HCT116 (cell line): ENCODE results near the gene ARSB. TPM values are rescaled to one million over a fixed set of nuclear protein-coding genes. Genes with fewer than 3 reads are reported as not detected.

Experiments used
- ATAC-seq: fragments of 200-7000 bp; cut with Tn5 transposase; 2 replicates; pipeline ENCODE4 v1.9.1; 2020; ENCODE audit warnings: mild to moderate bottlenecking, moderate library complexity
- BruUV-seq: library from RNA; stranded (reverse); fragments of 400-500 nt; replicated peaks from 2 replicates; lab custom pipeline; 2021; lab: Mats Ljungman, UMichigan
- CTCF ChIA-PET: fragments of 300-600 bp; sonication (Branson Sonifier 250); formaldehyde crosslinking; loops from one replicate; lab custom pipeline; 2021; ENCODE audit warnings: antibody characterized with exemption; lab: Charles Lee
- POLR2A ChIA-PET: fragments of 300-600, 350-600 bp; sonication (Branson Sonifier 250); formaldehyde crosslinking; loops from one replicate; lab custom pipeline; 2021; ENCODE audit warnings: antibody characterized with exemption; lab: Charles Lee
- RAD21 ChIA-PET, 2 experiments: fragments of 300-600 bp; sonication (Branson Sonifier 250); formaldehyde crosslinking; loops; one replicate each; lab custom pipeline; 2023; ENCODE audit warnings: low total read pairs in 2 of 2; ENCODE audit not compliant: uncharacterized antibody in 2 of 2, unreplicated experiment in 2 of 2, low non-redundant PET in 1 of 2; lab: Charles Lee
- DNase-seq: peaks from one replicate; pipeline ENCODE4 v3.0.0-alpha.2; 2010; ENCODE audit warnings: low read depth, low spot score
- H2AFZ ChIP-seq: fragments of 200-600 bp; shearing (Covaris generic), sonication (generic); 2 replicates; pipeline ENCODE4 v1.6.1; 2017; ENCODE audit warnings: low read depth, mixed run types, mixed read lengths, antibody characterized with exemption, low read length; ENCODE audit not compliant: poor library complexity, severe bottlenecking
- H3K27ac ChIP-seq: 2 replicates; pipeline ENCODE4 v1.5.1; 2012; ENCODE audit warnings: low read depth, low read length
- H3K27me3 ChIP-seq: fragments of 200-600 bp; sonication (generic); 2 replicates; pipeline ENCODE4 v1.6.1; 2016; ENCODE audit warnings: mixed run types, low read length, mixed read lengths; ENCODE audit not compliant: insufficient read depth
- H3K36me3 ChIP-seq, 2 experiments: fragments of 200-500 bp in 1 of 2; fragments of 200-600 bp in 1 of 2; sonication (Bioruptor generic) in 1 of 2; sonication (generic) in 1 of 2; 2 replicates each; pipeline versions ENCODE4 v1.5.1 to v1.6.1; 2014 to 2016; ENCODE audit warnings: low read length in 2 of 2, inconsistent platforms in 1 of 2, mixed read lengths in 1 of 2, mixed run types in 1 of 2; ENCODE audit not compliant: insufficient read depth in 2 of 2, control insufficient read depth in 1 of 2
- H3K4me1 ChIP-seq, 2 experiments: fragments of 200-600 bp in 1 of 2; sonication (generic) in 1 of 2; 2 replicates each; pipeline versions ENCODE4 v1.5.1 to v1.6.1; 2012 to 2017; ENCODE audit warnings: low read length in 2 of 2, inconsistent platforms in 1 of 2, mild to moderate bottlenecking in 1 of 2, mixed read lengths in 1 of 2, mixed run types in 1 of 2, moderate library complexity in 1 of 2; ENCODE audit not compliant: insufficient read depth in 2 of 2, control insufficient read depth in 1 of 2
- H3K4me2 ChIP-seq: fragments of 200-600 bp; sonication (generic); 2 replicates; pipeline ENCODE4 v1.6.1; 2017; ENCODE audit warnings: mixed run types, low read length, mixed read lengths
- H3K4me3 ChIP-seq, 2 experiments: fragments of 200-600 bp in 1 of 2; sonication (generic) in 1 of 2; replicated peaks in 1 of 2; 2 replicates each; pipeline ENCODE4 v1.5.1; 2011 to 2016; ENCODE audit warnings: low read length in 2 of 2, control low read depth in 1 of 2, low read depth in 1 of 2, mild to moderate bottlenecking in 1 of 2, mixed read lengths in 1 of 2, mixed run types in 1 of 2
- H3K79me2 ChIP-seq: fragments of 200-600 bp; sonication (generic); 2 replicates; pipeline ENCODE4 v1.6.1; 2017; ENCODE audit warnings: mild to moderate bottlenecking, mixed run types, low read length, moderate library complexity, mixed read lengths; ENCODE audit not compliant: insufficient read depth
- H3K9ac ChIP-seq: fragments of 200-600 bp; sonication (generic); 2 replicates; pipeline ENCODE4 v1.6.1; 2016; ENCODE audit warnings: low read length, mixed read lengths
- H3K9me2 ChIP-seq: fragments of 200-600 bp; sonication (generic), shearing (Covaris generic); 2 replicates; pipeline ENCODE4 v1.6.1; 2017; ENCODE audit warnings: mixed run types, mild to moderate bottlenecking, moderate library complexity; ENCODE audit not compliant: insufficient read depth
- H3K9me3 ChIP-seq, 2 experiments: fragments of 200-500 bp in 1 of 2; fragments of 200-600 bp in 1 of 2; sonication (Bioruptor generic) in 1 of 2; sonication (generic) in 1 of 2; 2 replicates each; pipeline ENCODE4 v1.6.1; 2014 to 2017; ENCODE audit warnings: low read length in 2 of 2, mixed read lengths in 2 of 2, inconsistent platforms in 1 of 2, low read depth in 1 of 2, mild to moderate bottlenecking in 1 of 2, mixed run types in 1 of 2, moderate library complexity in 1 of 2; ENCODE audit not compliant: control insufficient read depth in 1 of 2, insufficient read depth in 1 of 2
- H4K20me1 ChIP-seq: fragments of 200-600 bp; sonication (generic), shearing (Covaris generic); 2 replicates; pipeline ENCODE4 v1.6.1; 2017; ENCODE audit warnings: mixed run types, mild to moderate bottlenecking, moderate library complexity; ENCODE audit not compliant: insufficient read depth
- CBX3 ChIP-seq: IDR thresholded peaks from 2 replicates; pipeline ENCODE4 v1.6.1; 2012; ENCODE audit warnings: low read depth
- EGR1 ChIP-seq: IDR thresholded peaks from 2 replicates; pipeline ENCODE4 v1.6.1; 2012; ENCODE audit warnings: low read depth
- EZH2phosphoT487 ChIP-seq: fragments of 200-600 bp; IDR thresholded peaks from 2 replicates; pipeline ENCODE4 v1.6.1; 2018; ENCODE audit warnings: antibody characterized with exemption, borderline replicate concordance
- FOSL1 ChIP-seq: IDR thresholded peaks from 2 replicates; pipeline ENCODE4 v1.6.1; 2012; ENCODE audit warnings: low read depth
- RAD21 ChIP-seq: IDR thresholded peaks from 2 replicates; pipeline ENCODE4 v1.6.1; 2012; ENCODE audit warnings: low read depth, mild to moderate bottlenecking
- SIN3A ChIP-seq: IDR thresholded peaks from 2 replicates; pipeline ENCODE4 v1.6.1; 2012; ENCODE audit warnings: low read depth
- ZNF274 ChIP-seq: fragments of 200-500 bp; sonication (Bioruptor generic); IDR thresholded peaks from 2 replicates; pipeline ENCODE4 v1.6.1; 2014; ENCODE audit warnings: mild to moderate bottlenecking, low read depth, low read length, inconsistent platforms
- intact Hi-C: fragments of 100-400 bp; cut with micrococcal nuclease; formaldehyde crosslinking; loops from 2 replicates; pipeline ENCODE4 v1.10.0; 2022
- total RNA-seq: library from RNA; stranded (reverse); gene quantifications from one replicate; pipeline ENCODE4 v1.2.1, GENCODE V29; 2021; ENCODE audit not compliant: unreplicated experiment
- TF ChIP-seq, protein P1 (sequence below): IDR thresholded peaks from 2 replicates; pipeline ENCODE4 v1.6.1; 2011; ENCODE audit warnings: mild to moderate bottlenecking, low read length, moderate library complexity; ENCODE audit not compliant: insufficient replicate concordance; ENCODE audit errors: extremely low read depth
- TF ChIP-seq, protein P2 (sequence below), 3 experiments: fragments of 200-600 bp in 1 of 3; sonication (generic) in 1 of 3; IDR thresholded peaks in 2 of 3; conservative IDR thresholded peaks in 1 of 3; 2 replicates each; pipeline ENCODE4 v1.5.1; 2012 to 2017; ENCODE audit warnings: low read depth in 2 of 3, low read length in 2 of 3, antibody characterized with exemption in 1 of 3, borderline replicate concordance in 1 of 3, control low read depth in 1 of 3, mild to moderate bottlenecking in 1 of 3, mixed read lengths in 1 of 3, mixed run types in 1 of 3, moderate library complexity in 1 of 3; ENCODE audit not compliant: insufficient read depth in 1 of 3
- TF ChIP-seq, protein P3 (sequence below): IDR thresholded peaks from 2 replicates; pipeline ENCODE4 v1.6.1; 2012; ENCODE audit warnings: low read depth

Gene ARSB
- total RNA-seq, 1 experiment from 2014 or later = 4.8 TPM

DNA sequence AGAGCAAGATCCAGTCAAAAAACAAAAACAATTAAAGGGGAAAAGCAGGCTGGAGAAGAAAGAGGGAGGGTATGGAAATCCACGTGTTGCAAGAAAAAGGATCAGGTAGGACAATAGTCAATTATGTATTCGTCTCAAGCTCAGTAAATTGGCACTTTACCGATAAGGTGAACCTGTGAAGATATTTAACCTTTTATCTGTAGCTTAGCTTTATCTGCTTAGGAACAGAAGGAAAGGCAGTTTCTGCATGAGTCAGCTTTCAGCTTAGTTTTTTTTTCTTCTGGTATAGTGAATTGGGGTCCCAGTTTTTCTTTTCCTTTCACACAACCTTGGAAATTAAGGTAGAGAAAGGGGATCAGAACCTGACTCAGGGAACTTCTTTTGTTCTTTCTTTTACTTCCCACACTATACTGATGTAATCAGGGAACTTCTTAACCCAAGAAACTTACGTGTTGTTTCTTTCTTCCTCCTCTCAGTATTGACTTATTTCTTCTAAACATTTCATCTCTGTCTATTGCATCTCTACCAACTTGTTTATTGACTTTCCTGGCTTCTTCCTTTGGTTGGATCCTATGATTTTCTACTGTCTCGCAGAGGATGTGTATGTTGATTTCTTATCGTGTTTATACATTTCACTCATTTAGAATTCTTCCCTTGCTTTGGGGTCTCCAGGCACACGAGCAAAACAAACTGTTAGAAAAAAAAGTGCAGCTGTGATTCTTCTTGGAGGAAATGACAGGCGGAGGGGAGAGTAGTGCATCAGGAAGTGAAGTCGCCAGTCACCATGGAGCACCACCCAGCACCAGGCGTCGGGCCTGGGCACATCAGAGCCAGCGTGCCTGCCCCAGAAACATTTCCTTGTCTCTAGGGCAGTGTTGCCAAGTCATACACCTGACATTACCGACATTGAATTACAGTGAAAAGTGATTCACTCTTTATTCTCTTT is 213.6 kb downstream of the ARSB start (continued):
- TF ChIP-seq, protein P1, sequence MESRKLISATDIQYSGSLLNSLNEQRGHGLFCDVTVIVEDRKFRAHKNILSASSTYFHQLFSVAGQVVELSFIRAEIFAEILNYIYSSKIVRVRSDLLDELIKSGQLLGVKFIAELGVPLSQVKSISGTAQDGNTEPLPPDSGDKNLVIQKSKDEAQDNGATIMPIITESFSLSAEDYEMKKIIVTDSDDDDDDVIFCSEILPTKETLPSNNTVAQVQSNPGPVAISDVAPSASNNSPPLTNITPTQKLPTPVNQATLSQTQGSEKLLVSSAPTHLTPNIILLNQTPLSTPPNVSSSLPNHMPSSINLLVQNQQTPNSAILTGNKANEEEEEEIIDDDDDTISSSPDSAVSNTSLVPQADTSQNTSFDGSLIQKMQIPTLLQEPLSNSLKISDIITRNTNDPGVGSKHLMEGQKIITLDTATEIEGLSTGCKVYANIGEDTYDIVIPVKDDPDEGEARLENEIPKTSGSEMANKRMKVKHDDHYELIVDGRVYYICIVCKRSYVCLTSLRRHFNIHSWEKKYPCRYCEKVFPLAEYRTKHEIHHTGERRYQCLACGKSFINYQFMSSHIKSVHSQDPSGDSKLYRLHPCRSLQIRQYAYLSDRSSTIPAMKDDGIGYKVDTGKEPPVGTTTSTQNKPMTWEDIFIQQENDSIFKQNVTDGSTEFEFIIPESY = no peak
- TF ChIP-seq EZH2phosphoT487 = no peak
- no peak for TF ChIP-seq RAD21
- no peak for TF ChIP-seq ZNF274
- TF ChIP-seq, protein P2, sequence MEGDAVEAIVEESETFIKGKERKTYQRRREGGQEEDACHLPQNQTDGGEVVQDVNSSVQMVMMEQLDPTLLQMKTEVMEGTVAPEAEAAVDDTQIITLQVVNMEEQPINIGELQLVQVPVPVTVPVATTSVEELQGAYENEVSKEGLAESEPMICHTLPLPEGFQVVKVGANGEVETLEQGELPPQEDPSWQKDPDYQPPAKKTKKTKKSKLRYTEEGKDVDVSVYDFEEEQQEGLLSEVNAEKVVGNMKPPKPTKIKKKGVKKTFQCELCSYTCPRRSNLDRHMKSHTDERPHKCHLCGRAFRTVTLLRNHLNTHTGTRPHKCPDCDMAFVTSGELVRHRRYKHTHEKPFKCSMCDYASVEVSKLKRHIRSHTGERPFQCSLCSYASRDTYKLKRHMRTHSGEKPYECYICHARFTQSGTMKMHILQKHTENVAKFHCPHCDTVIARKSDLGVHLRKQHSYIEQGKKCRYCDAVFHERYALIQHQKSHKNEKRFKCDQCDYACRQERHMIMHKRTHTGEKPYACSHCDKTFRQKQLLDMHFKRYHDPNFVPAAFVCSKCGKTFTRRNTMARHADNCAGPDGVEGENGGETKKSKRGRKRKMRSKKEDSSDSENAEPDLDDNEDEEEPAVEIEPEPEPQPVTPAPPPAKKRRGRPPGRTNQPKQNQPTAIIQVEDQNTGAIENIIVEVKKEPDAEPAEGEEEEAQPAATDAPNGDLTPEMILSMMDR (IDR thresholded peaks at IDR 0.05 in 2 of 3, conservative IDR thresholded peaks at IDR 0.05 in 1 of 3; ENCODE audit: borderline replicate concordance in 1 of 3, insufficient read depth in 1 of 3, low read depth in 2 of 3, low read length in 2 of 3) = no peak
- TF ChIP-seq SIN3A = no peak
- TF ChIP-seq, all 23 proteins: peak for 0

DNA sequence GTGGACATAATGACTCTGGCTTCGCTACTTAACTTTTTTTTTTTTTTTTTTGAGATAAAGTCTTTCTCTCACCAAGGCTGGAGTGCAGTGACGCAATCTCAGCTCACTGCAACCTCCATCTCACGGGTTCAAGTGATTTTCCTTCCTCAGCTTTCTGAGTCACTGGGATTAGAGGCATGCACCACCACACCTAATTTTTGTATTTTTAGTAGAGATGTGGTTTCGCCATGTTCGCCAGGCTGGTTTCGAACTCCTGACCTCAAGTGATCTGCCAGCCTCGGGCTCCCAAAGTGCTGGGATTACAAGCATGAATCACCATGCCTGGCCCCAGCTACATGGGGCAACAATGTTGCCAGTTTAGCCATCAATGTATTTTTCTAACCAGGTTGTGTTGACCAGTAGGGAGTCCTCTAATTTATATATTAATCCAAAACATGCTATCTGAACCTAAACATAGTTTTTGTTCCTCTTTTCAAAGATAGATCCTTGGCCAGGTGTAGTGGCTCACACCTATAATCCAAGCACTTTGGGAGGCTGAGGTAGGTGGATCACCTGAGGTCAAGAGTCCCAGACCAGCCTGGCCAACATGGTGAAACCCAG is 216.2 kb downstream of the ARSB start:
- no peak for ATAC-seq
- POLR2A ChIA-PET = no interaction called here
- H3K9me3 ChIP-seq = no peaks in the 10 kb centered on the region
- H2AFZ ChIP-seq = no peak overlapping the region
- BruUV-seq = no TSS peak
- intact Hi-C loops = no loop called here
- RAD21 ChIA-PET = no interaction called here
- TF ChIP-seq FOSL1 = no peak
- no peak for TF ChIP-seq EGR1
- TF ChIP-seq, protein P3, sequence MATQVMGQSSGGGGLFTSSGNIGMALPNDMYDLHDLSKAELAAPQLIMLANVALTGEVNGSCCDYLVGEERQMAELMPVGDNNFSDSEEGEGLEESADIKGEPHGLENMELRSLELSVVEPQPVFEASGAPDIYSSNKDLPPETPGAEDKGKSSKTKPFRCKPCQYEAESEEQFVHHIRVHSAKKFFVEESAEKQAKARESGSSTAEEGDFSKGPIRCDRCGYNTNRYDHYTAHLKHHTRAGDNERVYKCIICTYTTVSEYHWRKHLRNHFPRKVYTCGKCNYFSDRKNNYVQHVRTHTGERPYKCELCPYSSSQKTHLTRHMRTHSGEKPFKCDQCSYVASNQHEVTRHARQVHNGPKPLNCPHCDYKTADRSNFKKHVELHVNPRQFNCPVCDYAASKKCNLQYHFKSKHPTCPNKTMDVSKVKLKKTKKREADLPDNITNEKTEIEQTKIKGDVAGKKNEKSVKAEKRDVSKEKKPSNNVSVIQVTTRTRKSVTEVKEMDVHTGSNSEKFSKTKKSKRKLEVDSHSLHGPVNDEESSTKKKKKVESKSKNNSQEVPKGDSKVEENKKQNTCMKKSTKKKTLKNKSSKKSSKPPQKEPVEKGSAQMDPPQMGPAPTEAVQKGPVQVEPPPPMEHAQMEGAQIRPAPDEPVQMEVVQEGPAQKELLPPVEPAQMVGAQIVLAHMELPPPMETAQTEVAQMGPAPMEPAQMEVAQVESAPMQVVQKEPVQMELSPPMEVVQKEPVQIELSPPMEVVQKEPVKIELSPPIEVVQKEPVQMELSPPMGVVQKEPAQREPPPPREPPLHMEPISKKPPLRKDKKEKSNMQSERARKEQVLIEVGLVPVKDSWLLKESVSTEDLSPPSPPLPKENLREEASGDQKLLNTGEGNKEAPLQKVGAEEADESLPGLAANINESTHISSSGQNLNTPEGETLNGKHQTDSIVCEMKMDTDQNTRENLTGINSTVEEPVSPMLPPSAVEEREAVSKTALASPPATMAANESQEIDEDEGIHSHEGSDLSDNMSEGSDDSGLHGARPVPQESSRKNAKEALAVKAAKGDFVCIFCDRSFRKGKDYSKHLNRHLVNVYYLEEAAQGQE = no peak
- TF ChIP-seq CBX3 = no peak
- TF ChIP-seq, protein P1 = no peak
- no peaks in the 10 kb centered on the region for H3K27me3 ChIP-seq
- H3K27ac ChIP-seq = no peak overlapping the region
- DNase-seq = no peak
- H3K79me2 ChIP-seq = no peaks in the 10 kb centered on the region
- CTCF ChIA-PET = no interaction called here
- H3K36me3 ChIP-seq = no peaks in the 10 kb centered on the region
- H3K4me2 ChIP-seq = no peak overlapping the region
- no peak overlapping the region for H3K9ac ChIP-seq
- H3K9me2 ChIP-seq = no peaks in the 10 kb centered on the region
- H3K4me3 ChIP-seq = no peak overlapping the region
- no peaks in the 10 kb centered on the region for H4K20me1 ChIP-seq
- H3K4me1 ChIP-seq = no peaks in the 10 kb centered on the region; a peak in 2 of 4 replicates
